ENCODE measurements around the gene LMTK3.
A peak's percentile ranks its signal among the peaks of the same experiment; 100 is the strongest.
"Not testable (repeated sequence)": the region's sequence is repeated elsewhere in the genome, so short reads cannot be mapped to it uniquely, and the experiment has no call there.

Gene LMTK3

GRCh38 chr19:48540110-48540509, 28.5 kb upstream of the LMTK3 start:
- no peak for DNase-seq (ENCODE audit: low read depth)

DNA sequence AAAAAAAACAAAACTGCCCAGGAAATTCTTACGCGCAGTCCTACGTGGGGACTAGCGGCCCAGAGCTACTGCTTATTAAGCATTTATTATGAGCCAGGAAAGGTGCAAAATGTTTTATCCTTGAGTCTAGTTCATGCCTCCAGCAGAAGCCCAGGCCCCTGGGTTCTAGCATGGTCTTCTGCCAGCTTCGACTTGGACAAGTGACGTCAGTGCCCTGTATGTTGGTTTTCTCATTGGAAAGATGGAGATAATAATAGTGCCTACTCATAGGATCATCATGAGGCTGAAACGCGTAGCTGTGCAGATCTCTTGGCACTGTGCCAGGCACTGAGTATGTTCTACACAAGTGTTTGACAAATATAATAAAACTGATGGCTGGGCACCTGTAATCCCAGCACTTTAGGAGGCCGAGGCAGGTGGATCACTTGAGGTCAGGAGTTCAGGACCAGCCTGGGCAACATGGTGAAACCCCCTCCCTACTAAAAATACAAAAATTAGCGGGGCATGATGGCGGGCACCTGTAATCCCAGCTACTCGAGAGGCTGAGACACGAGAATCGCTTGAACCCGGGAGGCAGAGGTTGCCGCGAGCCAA, 28.0 kb upstream of the LMTK3 start:
- DNase-seq (ENCODE audit: low read depth) = no peak

DNA sequence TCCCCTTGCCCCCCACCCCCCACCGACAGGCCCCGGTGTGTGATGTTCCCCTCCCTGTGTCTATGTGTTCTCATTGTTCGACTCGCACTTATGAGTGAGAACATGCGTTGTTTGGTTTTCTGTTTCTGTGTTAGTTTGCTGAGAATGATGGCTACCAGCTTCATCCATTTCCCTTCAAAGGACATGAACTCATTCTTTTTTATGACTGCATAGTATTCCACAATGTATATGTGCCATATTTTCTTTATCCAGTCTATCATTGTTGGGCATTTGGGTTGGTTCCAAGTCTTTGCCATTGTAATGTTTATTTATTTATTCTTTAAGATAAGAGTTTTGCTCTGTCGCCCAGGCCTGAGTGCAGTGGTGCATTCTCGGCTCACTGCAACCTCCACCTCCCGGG, 26.4 kb upstream of the LMTK3 start:
- DNase-seq (ENCODE audit: low read depth) = not testable (repeated sequence)

DNA sequence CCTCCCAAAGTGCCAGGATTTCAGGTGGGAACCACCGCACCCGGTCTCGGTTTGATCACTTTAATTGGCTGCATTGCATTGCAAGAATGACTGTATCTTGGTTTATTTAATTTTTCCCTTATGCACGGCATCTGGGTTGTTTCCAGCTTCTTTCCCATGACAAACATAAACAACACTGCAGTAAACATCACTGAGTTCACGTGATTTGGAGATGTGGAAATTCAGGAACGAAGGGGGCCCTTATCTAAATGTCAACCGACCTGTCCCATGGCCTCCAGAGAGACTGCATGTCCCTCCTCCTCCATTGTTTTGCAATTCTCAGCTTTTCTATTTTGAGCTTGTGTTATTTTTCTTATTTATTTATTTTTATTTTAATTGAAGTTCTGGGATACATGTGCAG, 25.9 kb upstream of the LMTK3 start:
- DNase-seq (ENCODE audit: low read depth) = no peak

GRCh38 chr19:48533770-48534169, 22.1 kb upstream of the LMTK3 start:
- DNase-seq (ENCODE audit: low read depth) = no peak

- no peak for DNase-seq (ENCODE audit: low read depth)
Observed at GRCh38 chr19:48530770-48531169, 19.1 kb upstream of the LMTK3 start.

DNA sequence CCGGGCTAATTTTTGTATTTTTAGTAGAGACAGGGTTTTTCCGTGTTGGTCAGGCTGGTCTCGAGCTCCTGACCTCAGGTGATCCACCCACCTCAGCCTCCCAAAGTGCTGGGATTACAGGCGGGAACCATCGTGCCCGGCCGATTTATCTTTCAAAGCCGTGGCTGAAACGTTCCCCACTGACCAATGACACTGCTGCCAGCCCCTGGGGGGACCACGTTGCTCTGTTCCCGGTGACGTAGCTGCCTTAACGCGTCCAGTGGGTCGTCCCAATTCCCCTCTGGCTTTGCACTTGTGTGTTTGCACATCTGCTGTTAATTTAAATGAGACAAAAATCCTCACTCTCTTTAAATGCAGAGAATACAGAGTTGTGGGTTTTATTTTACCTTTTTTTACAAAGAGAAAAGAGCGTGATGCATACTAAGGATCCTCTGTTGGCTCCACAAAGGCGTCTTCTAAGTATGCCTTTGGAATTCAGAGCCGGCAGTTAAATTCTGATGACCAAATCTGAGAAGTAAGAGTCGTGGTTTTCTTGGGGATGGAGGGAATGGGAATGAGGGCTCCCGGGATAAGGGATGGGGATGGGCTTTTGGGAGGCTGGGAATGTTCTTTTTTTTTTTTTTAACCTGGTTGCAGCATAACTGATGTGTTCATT, 18.6 kb upstream of the LMTK3 start:
- no peak for DNase-seq (ENCODE audit: low read depth)

GRCh38 chr19:48529156-48529555, 17.5 kb upstream of the LMTK3 start:
- no peak for DNase-seq (ENCODE audit: low read depth)

DNA sequence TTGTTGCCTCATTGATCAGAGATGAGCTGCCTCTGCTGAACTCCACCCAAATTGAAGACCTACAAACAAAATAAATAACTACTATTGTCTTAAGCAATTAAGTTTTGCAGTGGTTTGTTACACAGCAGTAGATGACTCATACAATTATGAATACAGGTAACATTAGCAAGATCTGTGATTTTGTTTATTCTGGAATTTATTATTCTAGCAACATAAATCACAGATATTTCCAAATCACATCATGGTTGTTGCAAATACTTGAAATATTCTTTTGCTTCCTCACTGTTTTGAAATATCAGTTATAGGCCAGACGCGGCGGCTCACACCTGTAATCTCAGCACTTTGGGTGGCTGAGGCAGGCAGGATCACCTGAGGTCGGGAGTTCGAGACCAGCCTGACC, 13.1 kb upstream of the LMTK3 start:
- DNase-seq (ENCODE audit: low read depth) = no peak

GRCh38 chr19:48524221-48524620, 12.6 kb upstream of the LMTK3 start:
- no peak for DNase-seq (ENCODE audit: low read depth)

GRCh38 chr19:48520134-48520533, 8.5 kb upstream of the LMTK3 start:
- no peak for DNase-seq (ENCODE audit: low read depth)

- DNase-seq (ENCODE audit: low read depth) = not testable (repeated sequence)
Observed at GRCh38 chr19:48519426-48519825, 7.8 kb upstream of the LMTK3 start.

GRCh38 chr19:48518207-48518606, 6.6 kb upstream of the LMTK3 start:
- no peak for DNase-seq (ENCODE audit: low read depth)

DNA sequence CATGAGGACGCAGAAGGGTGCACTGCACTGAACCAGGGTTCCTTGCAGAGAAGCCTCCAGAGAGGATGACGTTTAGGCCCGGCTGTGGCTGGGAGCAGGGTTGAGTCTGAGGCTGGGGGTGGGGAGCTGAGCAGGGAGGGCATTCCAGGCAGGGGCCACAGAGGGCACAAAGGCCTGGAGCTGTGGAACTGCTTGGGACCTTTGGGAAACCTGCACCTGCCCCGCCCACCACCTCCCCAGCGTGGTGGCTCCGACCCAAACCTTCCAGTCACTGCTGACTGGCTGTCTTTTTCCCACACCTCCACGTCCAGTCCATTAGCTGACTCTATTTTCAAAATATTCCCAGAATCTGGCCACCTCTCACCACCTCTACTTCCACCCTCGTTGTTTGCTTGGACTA, 4.9 kb upstream of the LMTK3 start:
- DNase-seq (ENCODE audit: low read depth) = no peak

- DNase-seq (ENCODE audit: low read depth) = no peak
Observed at GRCh38 chr19:48514123-48514458, 2.5 kb upstream of the LMTK3 start.

DNA sequence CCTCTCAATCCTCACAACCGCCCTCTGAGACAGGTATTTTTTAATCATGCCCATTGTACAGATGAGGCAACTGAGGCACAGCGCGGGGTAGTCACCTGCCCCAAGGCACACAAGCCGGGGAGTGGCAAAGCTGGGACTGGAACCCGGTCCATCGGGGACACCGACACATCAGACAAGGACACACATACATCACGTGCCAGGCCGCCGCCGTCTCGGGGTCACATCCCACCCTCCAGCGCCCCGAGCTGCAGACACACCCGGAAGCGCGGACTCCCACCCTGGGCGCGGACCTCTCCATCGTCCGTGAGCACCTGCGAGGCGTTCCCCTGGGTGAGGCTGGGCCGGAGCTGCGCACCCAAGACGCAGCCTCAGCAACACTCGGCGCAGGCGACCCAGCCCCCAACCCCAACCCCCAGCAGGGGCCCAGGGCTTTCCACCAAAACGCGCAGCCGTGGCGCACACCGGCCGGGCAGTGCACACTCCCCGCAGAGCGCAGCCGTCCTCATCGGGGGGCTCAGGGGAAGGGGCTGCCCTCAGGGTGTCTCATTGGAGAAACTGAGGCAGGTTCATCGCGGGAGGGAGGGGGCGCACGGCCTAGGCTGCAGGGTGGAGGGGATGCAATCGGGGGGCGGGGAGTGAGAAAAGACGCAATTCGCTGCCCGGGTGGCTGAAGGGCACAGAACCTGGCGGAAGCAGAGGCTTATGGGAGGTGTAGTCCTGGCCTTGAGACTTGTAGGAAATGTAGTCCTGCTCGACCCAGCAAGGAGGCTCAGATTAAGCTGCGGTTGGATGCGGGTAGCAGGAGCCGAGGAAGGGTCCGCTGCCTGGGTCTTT, 1.9 kb upstream of the LMTK3 start:
- DNase-seq (ENCODE audit: low read depth) = peak; percentile 57

DNA sequence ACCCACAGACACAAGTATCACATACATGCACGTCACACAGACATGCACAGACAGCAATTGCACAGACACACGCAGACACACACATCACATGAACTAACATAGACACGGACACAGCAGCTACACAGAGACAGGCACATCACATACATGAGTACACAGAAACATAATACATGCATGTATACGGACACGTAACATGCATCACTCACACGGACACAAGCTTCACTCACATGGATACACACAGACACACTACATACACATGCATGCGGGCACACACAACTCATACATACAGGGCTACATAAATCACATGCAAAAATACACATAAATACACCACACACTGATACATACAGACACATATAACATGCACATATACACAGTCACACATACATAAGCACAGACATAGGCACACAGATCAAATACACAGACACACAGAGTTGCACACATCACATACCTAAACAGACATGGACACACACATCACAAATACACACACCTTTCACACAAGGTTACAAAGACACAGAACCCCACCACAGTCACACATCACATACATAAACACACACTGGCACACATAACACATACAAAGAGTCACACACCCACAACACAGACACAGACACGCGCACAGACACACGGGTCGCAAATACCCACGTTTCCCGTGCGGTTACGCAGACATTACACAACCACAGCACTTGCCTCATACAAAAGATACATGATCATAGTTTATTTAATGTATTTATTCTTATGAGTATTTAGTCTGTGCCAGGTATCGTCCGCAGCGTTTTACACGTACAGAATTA, 1.1 kb upstream of the LMTK3 start:
- DNase-seq (ENCODE audit: low read depth) = no peak

DNA sequence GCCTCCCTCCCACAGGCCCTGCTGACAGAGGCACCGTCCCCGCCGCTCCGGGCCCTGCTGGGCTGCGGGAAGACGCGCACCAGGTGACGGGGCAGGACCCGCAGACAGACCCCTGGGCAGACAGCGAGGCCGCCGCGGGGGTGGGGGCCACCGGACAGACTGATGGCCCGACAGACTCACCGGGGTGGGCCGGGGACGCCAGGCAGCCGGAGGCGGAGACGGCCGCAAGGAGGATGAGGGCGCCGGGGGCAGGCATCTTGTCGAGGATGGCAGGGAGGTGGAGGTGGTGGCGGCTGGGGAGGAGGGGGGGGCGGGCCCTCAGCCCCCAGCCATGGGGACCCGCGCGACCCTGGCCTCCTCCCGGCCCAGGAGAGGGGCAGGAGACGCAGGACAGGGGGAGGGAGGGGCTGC, 309 bp downstream of the LMTK3 start:
- no peak for DNase-seq (ENCODE audit: low read depth)

GRCh38 chr19:48510421-48511268, 990 bp downstream of the LMTK3 start:
- DNase-seq (ENCODE audit: low read depth) = peak; percentile 64

DNA sequence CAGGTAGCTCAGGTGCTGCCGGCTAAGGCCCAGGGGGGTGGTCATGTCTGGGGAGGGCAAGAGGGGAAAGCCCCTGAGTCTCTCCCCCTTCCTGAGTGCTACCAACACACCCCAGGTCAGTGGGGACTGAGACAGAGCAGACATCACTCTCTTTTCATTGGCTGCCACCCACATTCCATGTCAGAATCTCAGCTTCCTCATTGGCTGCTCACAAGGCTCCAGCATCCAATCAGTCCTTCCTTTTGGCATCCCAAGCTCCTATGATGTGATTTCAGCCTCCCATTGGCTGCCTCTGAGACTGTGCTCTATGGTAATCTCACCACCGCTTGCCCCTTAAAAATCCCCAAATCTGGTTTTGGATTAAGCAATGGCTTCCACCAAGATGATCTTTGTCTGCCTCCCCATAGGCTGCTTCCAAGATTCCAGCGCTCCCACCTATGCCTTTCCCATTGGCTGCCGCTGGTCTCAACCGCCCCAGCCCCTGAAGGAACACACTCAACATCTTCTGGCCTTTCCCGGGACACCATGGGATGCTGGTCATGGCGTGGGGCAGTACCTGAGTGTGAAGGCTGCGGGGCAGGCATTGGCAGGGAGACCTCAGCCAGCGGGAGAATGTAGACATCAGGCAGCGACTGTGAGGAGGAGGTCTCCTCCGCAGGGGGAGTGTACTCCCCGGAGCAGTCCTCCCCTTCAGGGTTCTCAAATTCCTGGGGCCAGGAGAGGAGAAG, 2.0 kb downstream of the LMTK3 start:
- DNase-seq (ENCODE audit: low read depth) = no peak
